ENCODE results near the gene ZP2.

GRCh38 chr16:21158208-21159110 is 52.9 kb downstream of the ZP2 start, which contains the start of gene LDAF1:
- TF ChIP-seq ELF1 (IDR thresholded peaks at IDR 0.05; ENCODE audit: borderline replicate concordance, low read depth) (no peak), YY1 (IDR thresholded peaks at IDR 0.05; ENCODE audit: extremely low read depth, insufficient replicate concordance, low read depth, low read length) (no peak)

Measured in HCT116 (cell line).